Measurements from ENCODE around the gene ZNF627. TPM values are rescaled to one million over a fixed set of nuclear protein-coding genes. Genes with fewer than 3 reads are reported as not detected.

ZNF627 gene
- total and polyA plus RNA-seq, 2 of the 8 experiments (the other 6 are each of a cell fraction or from before 2014, with no cell fraction given): 7.2 to 13.7 TPM

GRCh38 chr19:11598103-11598483, 810 bp downstream of the ZNF627 start:
- Histone ChIP-seq H3K56ac (replicated peaks; ENCODE audit: insufficient read length, low read depth, low read length) (peak overlapping the region; percentile 98), H2BK5ac (ENCODE audit: low read depth, low read length) (0 out of 2 replicates have a peak overlapping the region, but pooled peaks have one; percentile 100), H3K9me3 (ENCODE audit: insufficient read depth in 2 of 2, low read depth in 1 of 2, low read length in 1 of 2) (no peaks in the 10 kb centered on the region; a peak in 1 of 4 replicates), H2AK5ac (ENCODE audit: low read depth, low read length) (no peak overlapping the region), H3K4me2 (ENCODE audit: insufficient read depth in 1 of 2, low read depth in 2 of 2, low read length in 2 of 2) (peak overlapping the region; percentile 59 to 66), H4K20me1 (replicated peaks in 1 of 2; ENCODE audit: control insufficient read depth in 1 of 2, insufficient read depth in 2 of 2, low read length in 2 of 2) (peaks cover 0 to 7% of the 10 kb centered on the region in 2 experiments), H3K23me2 (ENCODE audit: low read depth, low read length) (no peaks in the 10 kb centered on the region; the same call in 1 of the 2 replicates), H2BK120ac (replicated peaks; ENCODE audit: low read depth, low read length) (no peak overlapping the region), H3K23ac (ENCODE audit: insufficient read length) (no peak overlapping the region), H2BK12ac (ENCODE audit: low read depth, low read length) (no peak overlapping the region; the same call in 1 of the 2 replicates), H4K91ac (replicated peaks; ENCODE audit: insufficient read length, low read length) (no peak overlapping the region), H2BK15ac (ENCODE audit: low read length) (no peak overlapping the region), H3K18ac (ENCODE audit: extremely low read depth, low read length) (no peak overlapping the region), H3K27me3 (replicated peaks in 1 of 4; ENCODE audit: control insufficient read depth in 3 of 4, extremely low read depth in 1 of 4, insufficient read depth in 3 of 4, low read length in 3 of 4) (no peaks in the 10 kb centered on the region), H3K4me3 (ENCODE audit: extremely low read depth in 1 of 4, insufficient read depth in 2 of 4, low read depth in 3 of 4, low read length in 4 of 4) (peak overlapping the region; percentile 80 to 97 (median 85)), H3K79me2 (ENCODE audit: control insufficient read depth in 1 of 2, insufficient read depth in 2 of 2, low read length in 2 of 2) (peaks cover 8 to 50% of the 10 kb centered on the region in 2 experiments; a peak in 3 of 4 replicates), H3K14ac (ENCODE audit: insufficient read length) (no peak overlapping the region), H4K8ac (ENCODE audit: extremely low read depth, insufficient read depth, low read length) (peak overlapping the region; percentile 100; the same call in 1 of the 2 replicates), H4K5ac (ENCODE audit: insufficient read length, low read depth, low read length) (no peak overlapping the region), H3K4me1 (replicated peaks in 1 of 4; ENCODE audit: control insufficient read depth in 3 of 4, insufficient read depth in 4 of 4, low read length in 3 of 4) (peaks cover 0 to 7% (median 3%) of the 10 kb centered on the region in 4 experiments; a peak in 3 of 7 replicates), H3K27ac (ENCODE audit: low read depth, low read length) (peak overlapping the region; percentile 100; the same call in 1 of the 2 replicates), H3K79me1 (ENCODE audit: low read depth, low read length) (peaks cover 6% of the 10 kb centered on the region), H3K9ac (replicated peaks in 1 of 4; ENCODE audit: extremely low read depth in 1 of 4, low read depth in 3 of 4, low read length in 3 of 4) (peak overlapping the region; percentile 96 to 99 (median 99)), H2AFZ (ENCODE audit: low read length) (no peak overlapping the region), H3K4ac (replicated peaks; ENCODE audit: insufficient read length, low read depth, low read length) (no peak overlapping the region), H2BK20ac (ENCODE audit: low read length) (no peak overlapping the region), H3K36me3 (ENCODE audit: control insufficient read depth in 2 of 4, insufficient read depth in 4 of 4, low read length in 3 of 4) (peaks cover 0 to 10% (median 0%) of the 10 kb centered on the region in 4 experiments; a peak in 2 of 8 replicates)
- CTCF ChIA-PET (ENCODE audit: partially characterized antibody): interaction anchor here (0.9 to 1.1 kb wide), 2 partner anchors 10 to 25 kb away, joined by 4 read pairs; no protein-coding TSS in a partner anchor
- POLR2A ChIA-PET (ENCODE audit: partially characterized antibody): interaction anchor here (0.5 to 1.8 kb wide), 28 partner anchors 8 to 1200 kb away, joined by 3 to 16 read pairs (median 4); partner anchors contain the start of genes ACP5, ECSIT, ELOF1 and ZNF439
- FAIRE-seq: no peak
- 86% methylated on average over 10 of the region's 10 CpGs; no CpG with 5 or more reads in 1 of the 2 experiments for WGBS, 2 experiments (ENCODE audit: extremely low coverage in 1 of 2, insufficient coverage in 1 of 2, insufficient read length in 1 of 2, insufficient replicate concordance in 2 of 2, low coverage in 1 of 2, low lambda C conversion rate in 2 of 2, missing lambda C conversion rate in 1 of 2)
- no peak for DNase-seq (ENCODE audit: low read depth in 1 of 2, low spot score in 2 of 2)
- TF ChIP-seq TCF12 (IDR thresholded peaks at IDR 0.05; ENCODE audit: low read depth, low read length) (no peak), BACH1 (IDR thresholded peaks at IDR 0.05; ENCODE audit: low read length) (no peak), HDAC2 (IDR thresholded peaks at IDR 0.05; ENCODE audit: borderline replicate concordance in 1 of 2, low read depth in 2 of 2, low read length in 2 of 2) (no peak), NRF1 (IDR thresholded peaks at IDR 0.05; ENCODE audit: low read depth, low read length) (no peak), CBX5 (IDR thresholded peaks at IDR 0.05; ENCODE audit: low read depth, low read length) (no peak), YY1 (IDR thresholded peaks at IDR 0.05; ENCODE audit: low read depth, low read length) (no peak), GABPA (IDR thresholded peaks at IDR 0.05; ENCODE audit: borderline replicate concordance, insufficient read depth, low read length) (no peak), TEAD4 (IDR thresholded peaks at IDR 0.05; ENCODE audit: low read depth, low read length) (no peak), USF2 (IDR thresholded peaks at IDR 0.05; ENCODE audit: low read length) (no peak), POLR2A (IDR thresholded peaks at IDR 0.05; ENCODE audit: control extremely low read depth in 1 of 2, low read depth in 2 of 2, low read length in 2 of 2) (no peak), KDM1A (IDR thresholded peaks at IDR 0.05; ENCODE audit: borderline replicate concordance, low read length) (no peak), RFX5 (IDR thresholded peaks at IDR 0.05; ENCODE audit: borderline replicate concordance, low read depth, low read length) (no peak), BCL11A (IDR thresholded peaks at IDR 0.05; ENCODE audit: low read depth in 2 of 2, low read length in 2 of 2) (no peak)
